HG03460 (cell line): ENCODE measurements around the gene OR2AK2.
A peak's percentile ranks its signal among the peaks of the same experiment; 100 is the strongest.

ENCODE experiments used
- ATAC-seq: cut with Tn5 transposase; IDR thresholded peaks from one replicate; pipeline ENCODE4 v1.9.1; 2021; ENCODE audit not compliant: unreplicated experiment

OR2AK2 gene

GRCh38 chr1:247964933-247965332 is at the start of gene OR2AK2:
Gene OR2AK2, plus strand, starts transcription at chr1:247965233. Its CDS starts 144 bp downstream, at chr1:247965377.
- ATAC-seq, result no peak

- ATAC-seq, result no peak
These were observed 45.1 kb upstream of the OR2AK2 start, which contains the start of gene OR2T8 for GRCh38 chr1:247919952-247920351. Gene OR2T8, plus strand, starts transcription at chr1:247920252. Its CDS starts 766 bp downstream, at chr1:247921018.

GRCh38 chr1:247923941-247924340 is 41.1 kb upstream of the OR2AK2 start:
- ATAC-seq, result no peak

- ATAC-seq, result no peak
These were observed 40.2 kb upstream of the OR2AK2 start, which contains the start of gene OR2AJ1 for GRCh38 chr1:247924868-247925267. Gene OR2AJ1, plus strand, starts transcription at chr1:247924889. Its CDS starts 8,880 bp downstream, at chr1:247933769.

- no peak for ATAC-seq
These were observed 31.0 kb upstream of the OR2AK2 start for GRCh38 chr1:247933989-247934388.

GRCh38 chr1:247935781-247936180 is 29.3 kb upstream of the OR2AK2 start:
- ATAC-seq, result no peak

- no peak for ATAC-seq
These were observed 28.6 kb upstream of the OR2AK2 start for GRCh38 chr1:247936415-247936814.

GRCh38 chr1:247936965-247937734 is 27.9 kb upstream of the OR2AK2 start:
- peak; percentile 100 for ATAC-seq

- no peak for ATAC-seq
These were observed 22.4 kb upstream of the OR2AK2 start for GRCh38 chr1:247942624-247943023.

- ATAC-seq, result no peak
These were observed 16.5 kb upstream of the OR2AK2 start, which contains the start of gene OR2L8 for GRCh38 chr1:247948558-247948957. Gene OR2L8, plus strand, starts transcription at chr1:247948858. Its CDS starts 0 bp downstream, at chr1:247948858.

- ATAC-seq, result no peak
These were observed 11.6 kb upstream of the OR2AK2 start for GRCh38 chr1:247953408-247953807.

GRCh38 chr1:247961791-247962190 is 3.2 kb upstream of the OR2AK2 start:
- ATAC-seq, result no peak

- no peak for ATAC-seq
These were observed 2.0 kb upstream of the OR2AK2 start for GRCh38 chr1:247962911-247963588.

- peak; percentile 76 for ATAC-seq
These were observed 1.6 kb downstream of the OR2AK2 start for GRCh38 chr1:247966532-247967204.

- ATAC-seq, result no peak
These were observed 28.0 kb downstream of the OR2AK2 start for GRCh38 chr1:247992986-247993385.

GRCh38 chr1:247998811-247999210 is 33.8 kb downstream of the OR2AK2 start:
- no peak for ATAC-seq

- no peak for ATAC-seq
These were observed 35.1 kb downstream of the OR2AK2 start for GRCh38 chr1:248000169-248000568.

- ATAC-seq, result no peak
These were observed 42.7 kb downstream of the OR2AK2 start for GRCh38 chr1:248007778-248008177.

GRCh38 chr1:248009681-248010080 is 44.6 kb downstream of the OR2AK2 start:
- ATAC-seq, result no peak

GRCh38 chr1:248013229-248013710 is 48.2 kb downstream of the OR2AK2 start, which contains the start of gene OR2L5:
Gene OR2L5, plus strand, starts transcription at chr1:248013660. Its CDS starts 8,288 bp downstream, at chr1:248021948.
- no peak for ATAC-seq

- ATAC-seq, result no peak
These were observed 50.8 kb downstream of the OR2AK2 start for GRCh38 chr1:248015803-248016202.
